Measurements from ENCODE around the gene STK35.

STK35 gene

GRCh38 chr20:2137552-2138201 lies 36.0 kb downstream of the STK35 start:
- DNase-seq = no peak

- DNase-seq = no peak
Measured at GRCh38 chr20:2138396-2138795, 36.8 kb downstream of the STK35 start.

- DNase-seq = no peak
Measured at GRCh38 chr20:2139250-2139649, 37.6 kb downstream of the STK35 start.

GRCh38 chr20:2139736-2140135 lies 38.1 kb downstream of the STK35 start:
- no peak for DNase-seq

GRCh38 chr20:2140561-2140960 lies 38.9 kb downstream of the STK35 start:
- DNase-seq = no peak

GRCh38 chr20:2141600-2142575 lies 40.3 kb downstream of the STK35 start:
- no peak for DNase-seq

- DNase-seq = no peak
Measured at GRCh38 chr20:2142649-2143048, 41.0 kb downstream of the STK35 start.

GRCh38 chr20:2143594-2143993 lies 42.0 kb downstream of the STK35 start:
- no peak for DNase-seq

- no peak for DNase-seq
Measured at GRCh38 chr20:2144850-2145249, 43.2 kb downstream of the STK35 start.

- DNase-seq = no peak
Measured at GRCh38 chr20:2145376-2145775, 43.7 kb downstream of the STK35 start.

- DNase-seq = no peak
Measured at GRCh38 chr20:2146080-2146867, 44.6 kb downstream of the STK35 start.

- no peak for DNase-seq
Measured at GRCh38 chr20:2149507-2149906, 47.9 kb downstream of the STK35 start.

GRCh38 chr20:2150660-2151059 lies 49.0 kb downstream of the STK35 start:
- no peak for DNase-seq

- DNase-seq = no peak
Measured at GRCh38 chr20:2151858-2152281, 50.2 kb downstream of the STK35 start.

GRCh38 chr20:2152317-2152716 lies 50.7 kb downstream of the STK35 start:
- no peak for DNase-seq

- no peak for DNase-seq
Measured at GRCh38 chr20:2153326-2153725, 51.7 kb downstream of the STK35 start.

GRCh38 chr20:2156224-2156623 lies 54.6 kb downstream of the STK35 start:
- DNase-seq = no peak

GRCh38 chr20:2156666-2157624 lies 55.3 kb downstream of the STK35 start:
- no peak for DNase-seq

GRCh38 chr20:2162125-2162822 lies 60.6 kb downstream of the STK35 start:
- no peak for DNase-seq

- no peak for DNase-seq
Measured at GRCh38 chr20:2162823-2163166, 61.2 kb downstream of the STK35 start.

- no peak for DNase-seq
Measured at GRCh38 chr20:2163312-2163711, 61.7 kb downstream of the STK35 start.

GRCh38 chr20:2163757-2164156 lies 62.1 kb downstream of the STK35 start:
- DNase-seq = no peak

All from stimulated activated naive CD4-positive, alpha-beta T cell treated with Interleukin-2 at 50 U/mL for 16 hours (primary cell).